ENCODE measurements around the gene RNF215.

DNA sequence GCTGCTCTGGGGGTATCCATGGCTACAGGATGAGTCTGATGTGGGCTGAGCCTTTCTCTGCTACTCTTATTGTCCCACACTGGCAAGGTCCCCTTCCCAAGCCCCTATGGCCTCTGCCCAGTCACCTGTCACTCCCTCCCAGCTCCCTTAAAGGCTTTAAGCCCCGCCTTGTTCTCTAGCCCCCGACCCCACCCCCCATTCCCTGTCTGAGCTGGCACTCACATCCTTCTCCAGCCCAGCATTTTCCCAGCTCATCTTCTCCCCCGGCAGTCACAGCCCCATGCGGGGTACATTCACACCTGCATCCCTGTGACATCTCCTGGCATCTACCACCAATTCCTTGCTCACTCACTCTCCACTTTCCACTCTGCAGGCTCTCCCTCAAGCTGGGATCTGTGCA lies 42.7 kb upstream of the RNF215 start:
- TF ChIP-seq, protein P1, sequence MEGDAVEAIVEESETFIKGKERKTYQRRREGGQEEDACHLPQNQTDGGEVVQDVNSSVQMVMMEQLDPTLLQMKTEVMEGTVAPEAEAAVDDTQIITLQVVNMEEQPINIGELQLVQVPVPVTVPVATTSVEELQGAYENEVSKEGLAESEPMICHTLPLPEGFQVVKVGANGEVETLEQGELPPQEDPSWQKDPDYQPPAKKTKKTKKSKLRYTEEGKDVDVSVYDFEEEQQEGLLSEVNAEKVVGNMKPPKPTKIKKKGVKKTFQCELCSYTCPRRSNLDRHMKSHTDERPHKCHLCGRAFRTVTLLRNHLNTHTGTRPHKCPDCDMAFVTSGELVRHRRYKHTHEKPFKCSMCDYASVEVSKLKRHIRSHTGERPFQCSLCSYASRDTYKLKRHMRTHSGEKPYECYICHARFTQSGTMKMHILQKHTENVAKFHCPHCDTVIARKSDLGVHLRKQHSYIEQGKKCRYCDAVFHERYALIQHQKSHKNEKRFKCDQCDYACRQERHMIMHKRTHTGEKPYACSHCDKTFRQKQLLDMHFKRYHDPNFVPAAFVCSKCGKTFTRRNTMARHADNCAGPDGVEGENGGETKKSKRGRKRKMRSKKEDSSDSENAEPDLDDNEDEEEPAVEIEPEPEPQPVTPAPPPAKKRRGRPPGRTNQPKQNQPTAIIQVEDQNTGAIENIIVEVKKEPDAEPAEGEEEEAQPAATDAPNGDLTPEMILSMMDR (IDR thresholded peaks at IDR 0.05): no peak
- no peak for TF ChIP-seq POLR2A (IDR thresholded peaks at IDR 0.05)
